H1 (cell line): ENCODE results near the gene PAQR5. TPM values are rescaled to one million over a fixed set of nuclear protein-coding genes. Genes with fewer than 3 reads are reported as not detected.

Experiments
- SAP30 ChIP-seq: fragments of 300-600 bp; sonication (generic); IDR thresholded peaks from 2 replicates; pipeline ENCODE4 v1.7.1; 2012; ENCODE audit warnings: low read length, moderate library complexity, mild to moderate bottlenecking, inconsistent platforms; ENCODE audit not compliant: insufficient read depth, insufficient replicate concordance
- polyA plus RNA-seq, 7 experiments: library from polyadenylated mRNA; depleted of rRNA in 3 of 7; stranded (reverse) in 5 of 7; unstranded in 2 of 7; fragments of >200 nt in 5 of 7; fragments of 200-250 nt in 2 of 7; gene quantifications; 1 replicate in 5 of 7; 2 replicates in 1 of 7; 4 replicates in 1 of 7; pipeline versions ENCODE4 v1.2.1 to v1.2.3, GENCODE V29; 2011 to 2013; ENCODE audit warnings: missing spikeins in 2 of 7, mixed read lengths in 2 of 7
- total RNA-seq: library from RNA; stranded (reverse); fragmentation: NEBNext Ultra II Directional; extraction: Animal tissue kit (Norgen Biotek cat#: 25700); gene quantifications from 2 replicates; pipeline ENCODE4 v1.2.1, GENCODE V29; 2021

The PAQR5 gene
- total and polyA plus RNA-seq, 2 of the 8 experiments (the other 6 are each of a cell fraction or from before 2014, with no cell fraction given) = 8.7 to 18.1 TPM

DNA sequence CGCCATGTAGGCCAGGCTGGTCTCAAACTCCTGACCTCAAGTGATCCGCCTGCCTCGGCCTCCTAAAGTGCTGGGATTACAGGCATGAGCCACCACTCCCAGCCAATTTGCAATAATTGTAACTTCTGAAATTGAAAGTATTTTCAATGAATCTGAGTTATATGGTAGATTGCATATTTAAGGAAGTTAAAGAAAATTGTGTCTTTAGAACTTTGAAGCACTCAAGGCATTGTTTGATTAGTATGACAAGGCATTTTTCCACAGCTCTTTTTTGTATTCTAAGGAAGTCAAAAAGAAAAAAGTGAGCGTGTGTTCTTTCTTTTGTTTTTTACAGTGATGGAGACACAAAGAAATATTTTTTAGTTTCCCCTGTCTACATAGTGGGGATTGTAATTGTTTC is 138.2 kb downstream of the PAQR5 start (continued):
- no peak for TF ChIP-seq SAP30
